GM23338 (cell line): ENCODE data around the gene PAX4.

Source experiments
- CREB1 ChIP-seq: fragments of 250-450 bp; sonication (Bioruptor Pico); IDR thresholded peaks from 2 replicates; pipeline ENCODE4 v1.5.0; 2020; ENCODE audit warnings: low read depth, mild to moderate bottlenecking, moderate library complexity
- CTCF ChIP-seq, 2 experiments: fragments of 200-600 bp in 1 of 2; sonication (generic) in 1 of 2; conservative IDR thresholded peaks; 2 replicates each; pipeline versions ENCODE4 v1.5.1 to v1.6.1; 2016 to 2017; ENCODE audit warnings: antibody characterized with exemption in 2 of 2, low read depth in 2 of 2, mild to moderate bottlenecking in 2 of 2, moderate library complexity in 1 of 2
- EZH2 ChIP-seq: fragments of 200-600 bp; sonication (generic); IDR thresholded peaks from one replicate; pipeline ENCODE4 v1.8.0; 2017; ENCODE audit warnings: antibody characterized with exemption, mild to moderate bottlenecking, low read depth; ENCODE audit not compliant: unreplicated experiment
- EZH2phosphoT487 ChIP-seq: fragments of 200-600 bp; sonication (generic); IDR thresholded peaks from one replicate; pipeline ENCODE4 v1.8.1; 2018; ENCODE audit warnings: antibody characterized with exemption; ENCODE audit not compliant: unreplicated experiment
- JUNB ChIP-seq: IDR thresholded peaks from one replicate; pipeline ENCODE4 v1.6.1; 2016; ENCODE audit warnings: antibody characterized with exemption; ENCODE audit not compliant: unreplicated experiment
- NANOG ChIP-seq: IDR thresholded peaks from 2 replicates; pipeline ENCODE4 v1.6.1; 2016; ENCODE audit warnings: antibody characterized with exemption, borderline replicate concordance
- POLR2AphosphoS5 ChIP-seq: IDR thresholded peaks from 2 replicates; pipeline ENCODE4 v1.6.1; 2016; ENCODE audit warnings: antibody characterized with exemption, low read depth
- REST ChIP-seq: IDR thresholded peaks from one replicate; pipeline ENCODE4 v1.6.1; 2018; ENCODE audit warnings: antibody characterized with exemption; ENCODE audit not compliant: unreplicated experiment
- STAT1 ChIP-seq: IDR thresholded peaks from one replicate; pipeline ENCODE4 v1.6.1; 2016; ENCODE audit warnings: antibody characterized with exemption; ENCODE audit not compliant: unreplicated experiment
- ZNF114 ChIP-seq: fragments of 250-450 bp; sonication (Bioruptor Pico); IDR thresholded peaks from 2 replicates; pipeline ENCODE4 v1.5.0; 2020; ENCODE audit warnings: mild to moderate bottlenecking, moderate library complexity
- ZNF331 ChIP-seq: fragments of 250-450 bp; sonication (Bioruptor Pico); IDR thresholded peaks from 2 replicates; pipeline ENCODE4 v1.5.0; 2020; ENCODE audit warnings: low read depth, mild to moderate bottlenecking, moderate library complexity
- ZNF462 ChIP-seq: fragments of 250-450 bp; sonication (Bioruptor Pico); IDR thresholded peaks from 2 replicates; pipeline ENCODE4 v1.5.0; 2020; ENCODE audit warnings: mild to moderate bottlenecking, moderate library complexity
- TF ChIP-seq, protein P1 (sequence below): IDR thresholded peaks from 2 replicates; pipeline ENCODE4 v1.6.1; 2016; ENCODE audit warnings: antibody characterized with exemption

GRCh38 chr7:127609297-127609696 lies 8.6 kb downstream of the PAX4 start:
- TF ChIP-seq POLR2AphosphoS5 (no peak), CTCF (conservative IDR thresholded peaks at IDR 0.05; ENCODE audit: low read depth in 2 of 2) (no peak), EZH2 (no peak), JUNB (no peak), CREB1 (CRISPR knock-in tag) (no peak), REST (no peak), EZH2phosphoT487 (no peak), NANOG (no peak), ZNF462 (CRISPR knock-in tag) (no peak), STAT1 (no peak), ZNF331 (CRISPR knock-in tag) (no peak), ZNF114 (no peak)
- TF ChIP-seq, protein P1, sequence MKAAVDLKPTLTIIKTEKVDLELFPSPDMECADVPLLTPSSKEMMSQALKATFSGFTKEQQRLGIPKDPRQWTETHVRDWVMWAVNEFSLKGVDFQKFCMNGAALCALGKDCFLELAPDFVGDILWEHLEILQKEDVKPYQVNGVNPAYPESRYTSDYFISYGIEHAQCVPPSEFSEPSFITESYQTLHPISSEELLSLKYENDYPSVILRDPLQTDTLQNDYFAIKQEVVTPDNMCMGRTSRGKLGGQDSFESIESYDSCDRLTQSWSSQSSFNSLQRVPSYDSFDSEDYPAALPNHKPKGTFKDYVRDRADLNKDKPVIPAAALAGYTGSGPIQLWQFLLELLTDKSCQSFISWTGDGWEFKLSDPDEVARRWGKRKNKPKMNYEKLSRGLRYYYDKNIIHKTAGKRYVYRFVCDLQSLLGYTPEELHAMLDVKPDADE = no peak
